ENCODE data around the gene PUS10.

GRCh38 chr2:61015976-61016375, 2.1 kb downstream of the PUS10 start:
- no peak for TF ChIP-seq POLR2A (IDR thresholded peaks at IDR 0.05)
- TF ChIP-seq CTCF (IDR thresholded peaks at IDR 0.05) = no peak
